Prostate gland (tissue), 2 donors: Measurements from ENCODE around the gene ADAMTSL5. TPM values are rescaled to one million over a fixed set of nuclear protein-coding genes. Genes with fewer than 3 reads are reported as not detected.

Source experiments
- DNase-seq: peaks from one replicate; pipeline ENCODE4 v3.0.0-alpha.2; 2019; ENCODE audit warnings: low spot score
- H3K27ac ChIP-seq, 2 donors: fragments of 200-600 bp; sonication (generic); 2 replicates each; pipeline ENCODE4 v1.5.1; 2017 to 2019
- H3K27me3 ChIP-seq: fragments of 200-600 bp; sonication (generic); replicated peaks from 2 replicates; pipeline ENCODE4 v1.5.1; 2019; ENCODE audit not compliant: insufficient read depth
- H3K36me3 ChIP-seq, 2 donors: fragments of 200-600 bp; sonication (generic); 1 replicate in 1 of 2; 2 replicates in 1 of 2; pipeline versions ENCODE4 v1.5.1 to v1.8.1; 2017 to 2019
- H3K4me1 ChIP-seq: fragments of 200-600 bp; sonication (generic); replicated peaks from 2 replicates; pipeline ENCODE4 v1.5.1; 2019
- H3K4me3 ChIP-seq, 2 donors: fragments of 200-600 bp; sonication (generic); 2 replicates each; pipeline ENCODE4 v1.5.1; 2017 to 2019
- H3K9me3 ChIP-seq: fragments of 200-600 bp; sonication (generic); 2 replicates; pipeline ENCODE4 v1.5.1; 2017
- CTCF ChIP-seq, 4 experiments: fragments of 200-600 bp in 2 of 4; fragments of 450-650 bp in 2 of 4; sonication (generic) in 2 of 4; IDR thresholded peaks; 1 replicate in 3 of 4; 2 replicates in 1 of 4; pipeline ENCODE4 v1.5.1; 2016 to 2019; ENCODE audit warnings: antibody characterized with exemption in 4 of 4, mild to moderate bottlenecking in 2 of 4, moderate library complexity in 2 of 4
- POLR2A ChIP-seq: fragments of 450-650 bp; IDR thresholded peaks from one replicate; pipeline ENCODE4 v1.6.1; 2016; ENCODE audit warnings: antibody characterized with exemption, mild to moderate bottlenecking
- POLR2AphosphoS5 ChIP-seq: sonication (generic); formaldehyde crosslinking; IDR thresholded peaks from one replicate; pipeline ENCODE4 v1.6.1; 2017; ENCODE audit warnings: antibody characterized with exemption
- WGBS: methylation state at CpG from one replicate; pipeline ENCODE4 v1.1.5; 2018; 5-methylcytosine and 5-hydroxymethylcytosine counted together
- intact Hi-C: fragments of 100-400 bp; cut with DNase I; formaldehyde crosslinking; loops from one replicate; pipeline ENCODE4 v1.14.2; 2022
- total RNA-seq, 2 donors: library from RNA; depleted of rRNA; stranded (reverse); fragments of >200 nt; gene quantifications; one replicate each; pipeline ENCODE4 v1.1.0, GENCODE V29; 2016

Gene ADAMTSL5
- total RNA-seq, 2 donors from 2014 or later: 0.82 to 14.5 TPM

- H3K27me3 ChIP-seq: peaks cover 16% of the 10 kb centered on the region
- H3K36me3 ChIP-seq: no peaks in the 10 kb centered on the region
- no peak overlapping the region for H3K4me3 ChIP-seq
- H3K4me1 ChIP-seq: peaks cover 17% of the 10 kb centered on the region
- 77% methylated on average over 28 of the region's 31 CpGs for WGBS
- intact Hi-C loops: no loop called here
- H3K27ac ChIP-seq: no peak overlapping the region
- DNase-seq: no peak
- H3K9me3 ChIP-seq: no peaks in the 10 kb centered on the region
- no peak for TF ChIP-seq POLR2AphosphoS5
- no peak for TF ChIP-seq POLR2A
- TF ChIP-seq CTCF (IDR thresholded peaks at IDR 0.05): no peak
These were observed 38.6 kb downstream of the ADAMTSL5 start for GRCh38 chr19:1474011-1474764.

GRCh38 chr19:1473085-1473851 is 39.6 kb downstream of the ADAMTSL5 start:
- H3K4me1 ChIP-seq: peaks cover 22% of the 10 kb centered on the region
- peaks cover 21% of the 10 kb centered on the region for H3K27me3 ChIP-seq
- intact Hi-C loops: no loop called here
- WGBS: 68% methylated on average over 19 of the region's 20 CpGs
- DNase-seq: no peak
- H3K4me3 ChIP-seq: no peak overlapping the region
- no peaks in the 10 kb centered on the region for H3K9me3 ChIP-seq
- no peak overlapping the region for H3K27ac ChIP-seq
- no peak for TF ChIP-seq POLR2A
- no peak for TF ChIP-seq POLR2AphosphoS5
- TF ChIP-seq CTCF (IDR thresholded peaks at IDR 0.05): no peak
- no peaks in the 10 kb centered on the region for H3K36me3 ChIP-seq

- Histone ChIP-seq H3K4me3 (no peak overlapping the region), H3K9me3 (no peaks in the 10 kb centered on the region), H3K4me1 (peaks cover 22% of the 10 kb centered on the region), H3K27me3 (peaks cover 28% of the 10 kb centered on the region), H3K36me3 (no peaks in the 10 kb centered on the region), H3K27ac (no peak overlapping the region)
- TF ChIP-seq POLR2A: no peak
- TF ChIP-seq CTCF (IDR thresholded peaks at IDR 0.05): no peak
- TF ChIP-seq POLR2AphosphoS5: no peak
- intact Hi-C loops: no loop called here
- DNase-seq: no peak
- WGBS: 42% methylated on average over 42 of the region's 44 CpGs
These were observed 40.4 kb downstream of the ADAMTSL5 start for GRCh38 chr19:1472231-1473084.

GRCh38 chr19:1471515-1472160 is 41.2 kb downstream of the ADAMTSL5 start:
- Histone ChIP-seq H3K36me3 (no peaks in the 10 kb centered on the region), H3K4me1 (peaks cover 22% of the 10 kb centered on the region), H3K9me3 (no peaks in the 10 kb centered on the region), H3K27ac (no peak overlapping the region), H3K27me3 (peaks cover 36% of the 10 kb centered on the region), H3K4me3 (no peak overlapping the region)
- 22% methylated on average over 24 of the region's 24 CpGs for WGBS
- intact Hi-C loops: no loop called here
- TF ChIP-seq POLR2A (no peak), POLR2AphosphoS5 (no peak), CTCF (IDR thresholded peaks at IDR 0.05) (no peak)
- no peak for DNase-seq
